Mucosa of descending colon (tissue), 3 donors: ENCODE data around the gene ASB7. TPM values are rescaled to one million over a fixed set of nuclear protein-coding genes. Genes with fewer than 3 reads are reported as not detected.

Experiments used
- ATAC-seq: fragments of 200-7000 bp; cut with Tn5 transposase; one replicate; pipeline ENCODE4 v1.9.1; 2020; ENCODE audit warnings: mild to moderate bottlenecking, moderate library complexity
- DNase-seq, 3 donors: peaks; one replicate each; pipeline ENCODE4 v3.0.0-alpha.2; 2020
- H3K36me3 ChIP-seq: fragments of 200-600 bp; one replicate; pipeline ENCODE4 v1.8.0; 2021; ENCODE audit warnings: low read depth, mild to moderate bottlenecking
- H3K4me1 ChIP-seq: fragments of 200-600 bp; one replicate; pipeline ENCODE4 v1.8.0; 2021; ENCODE audit warnings: low read depth, mild to moderate bottlenecking
- H3K4me3 ChIP-seq: fragments of 200-600 bp; one replicate; pipeline ENCODE4 v1.8.0; 2021; ENCODE audit warnings: mild to moderate bottlenecking
- H3K9me3 ChIP-seq: fragments of 200-600 bp; one replicate; pipeline ENCODE4 v1.8.0; 2021; ENCODE audit warnings: mild to moderate bottlenecking
- intact Hi-C, 2 donors: fragments of 100-400 bp; cut with DNase I in 1 of 2; cut with micrococcal nuclease in 1 of 2; formaldehyde crosslinking; loops; one replicate each; pipeline versions ENCODE4 v1.11.0 to v1.11.1; 2022; cut with DNase I, micrococcal nuclease
- total RNA-seq, 3 donors: library from RNA; stranded (reverse); fragmentation: NEBNext Ultra II Directional in 2 of 3; extraction: Animal tissue kit (Norgen Biotek cat#: 25700) in 2 of 3; gene quantifications; one replicate each; pipeline versions ENCODE4 v1.2.1 to v1.2.4, GENCODE V29; 2021 to 2023
- TF ChIP-seq, protein P1 (sequence below): fragments of 200-600 bp; IDR thresholded peaks from one replicate; pipeline ENCODE4 v1.8.0; 2022; ENCODE audit warnings: antibody characterized with exemption, mild to moderate bottlenecking
- donor health status: DM: no; HTN: no; CAD: no; lungs with moderate emphysema.
- donor health status: DM: no; HTN: no; CAD: no.
- donor health status: DM: no; HTN: yes; CAD: no.

The ASB7 gene
- total RNA-seq, 3 donors from 2014 or later, result 20.1 to 23.5 (median 22.2) TPM

DNA sequence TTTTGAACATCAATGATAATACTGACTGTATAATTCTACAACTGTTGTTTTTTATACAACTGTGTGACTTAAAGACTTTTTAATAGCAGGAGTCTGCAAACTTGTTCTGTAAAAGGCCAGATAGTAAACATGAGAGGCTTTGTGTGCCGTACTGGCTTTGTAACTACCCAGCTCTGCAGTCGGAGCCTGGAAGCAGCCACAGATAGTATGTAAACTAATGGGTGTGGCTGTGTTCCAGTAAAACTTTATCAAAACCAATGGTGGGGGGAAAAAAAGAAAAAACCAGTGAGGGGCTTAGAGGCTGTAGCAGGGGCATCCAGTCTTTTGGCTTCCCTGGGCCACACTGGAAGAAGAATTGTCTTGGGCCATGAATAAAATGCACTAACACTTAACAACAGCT is 11.9 kb downstream of the ASB7 start:
- TF ChIP-seq, protein P1, sequence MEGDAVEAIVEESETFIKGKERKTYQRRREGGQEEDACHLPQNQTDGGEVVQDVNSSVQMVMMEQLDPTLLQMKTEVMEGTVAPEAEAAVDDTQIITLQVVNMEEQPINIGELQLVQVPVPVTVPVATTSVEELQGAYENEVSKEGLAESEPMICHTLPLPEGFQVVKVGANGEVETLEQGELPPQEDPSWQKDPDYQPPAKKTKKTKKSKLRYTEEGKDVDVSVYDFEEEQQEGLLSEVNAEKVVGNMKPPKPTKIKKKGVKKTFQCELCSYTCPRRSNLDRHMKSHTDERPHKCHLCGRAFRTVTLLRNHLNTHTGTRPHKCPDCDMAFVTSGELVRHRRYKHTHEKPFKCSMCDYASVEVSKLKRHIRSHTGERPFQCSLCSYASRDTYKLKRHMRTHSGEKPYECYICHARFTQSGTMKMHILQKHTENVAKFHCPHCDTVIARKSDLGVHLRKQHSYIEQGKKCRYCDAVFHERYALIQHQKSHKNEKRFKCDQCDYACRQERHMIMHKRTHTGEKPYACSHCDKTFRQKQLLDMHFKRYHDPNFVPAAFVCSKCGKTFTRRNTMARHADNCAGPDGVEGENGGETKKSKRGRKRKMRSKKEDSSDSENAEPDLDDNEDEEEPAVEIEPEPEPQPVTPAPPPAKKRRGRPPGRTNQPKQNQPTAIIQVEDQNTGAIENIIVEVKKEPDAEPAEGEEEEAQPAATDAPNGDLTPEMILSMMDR, result no peak
- no peak overlapping the region for H3K4me3 ChIP-seq
- peak; percentile 70 for ATAC-seq
- no peaks in the 10 kb centered on the region for H3K9me3 ChIP-seq
- DNase-seq, result peak in 1 of 3 donors; percentile 42
- H3K4me1 ChIP-seq, result peaks cover 37% of the 10 kb centered on the region
- no peaks in the 10 kb centered on the region for H3K36me3 ChIP-seq
- intact Hi-C loops, result no loop called here

DNA sequence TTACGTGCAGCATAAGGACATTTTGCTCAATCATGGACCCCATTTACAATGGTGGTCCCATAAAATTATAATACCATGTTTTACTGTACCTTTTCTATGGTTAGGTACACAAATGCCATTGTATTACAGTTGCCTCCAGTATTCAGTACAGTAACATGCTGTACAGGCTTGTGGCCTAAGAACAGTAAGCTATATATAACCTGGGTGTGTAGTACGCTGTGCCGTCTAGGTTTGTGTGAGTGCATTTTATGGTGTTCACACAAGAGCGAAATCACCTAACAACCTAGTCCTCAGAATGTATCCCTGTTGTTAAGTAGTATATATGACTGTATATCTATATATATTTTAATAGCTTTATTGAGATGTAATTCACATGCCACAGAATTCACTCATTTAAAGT is 12.5 kb downstream of the ASB7 start:
- DNase-seq (peak in 1 of 3 donors; percentile 53), ATAC-seq (peak; percentile 94)
- no peaks in the 10 kb centered on the region for H3K36me3 ChIP-seq
- no peaks in the 10 kb centered on the region for H3K9me3 ChIP-seq
- intact Hi-C loops, result no loop called here
- TF ChIP-seq, protein P1, result no peak
- H3K4me1 ChIP-seq, result peaks cover 37% of the 10 kb centered on the region
- no peak overlapping the region for H3K4me3 ChIP-seq

DNA sequence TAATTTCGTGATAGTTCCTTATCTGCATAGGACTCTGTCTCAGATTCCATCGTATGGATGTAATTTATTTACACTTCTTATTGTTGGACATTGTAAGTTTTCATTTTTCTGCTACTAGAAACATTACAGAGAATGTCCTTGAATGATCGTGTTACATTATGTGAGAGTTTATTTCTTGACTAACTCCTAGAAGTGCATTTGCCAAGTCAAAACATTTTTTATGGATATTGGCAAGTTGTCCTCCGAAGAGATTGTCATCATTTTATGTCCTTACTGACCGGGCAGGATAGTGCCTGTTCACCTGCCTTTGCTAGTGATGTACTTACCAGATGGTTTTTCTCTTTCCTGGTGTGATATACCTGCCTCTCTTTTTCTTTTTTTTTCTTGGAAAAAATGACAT is 13.4 kb downstream of the ASB7 start:
- Histone ChIP-seq H3K36me3 (no peaks in the 10 kb centered on the region), H3K4me1 (peaks cover 37% of the 10 kb centered on the region), H3K9me3 (no peaks in the 10 kb centered on the region), H3K4me3 (no peak overlapping the region)
- ATAC-seq (peak; percentile 52), DNase-seq (no peak)
- TF ChIP-seq, protein P1, result no peak
- intact Hi-C loops, result no loop called here

DNA sequence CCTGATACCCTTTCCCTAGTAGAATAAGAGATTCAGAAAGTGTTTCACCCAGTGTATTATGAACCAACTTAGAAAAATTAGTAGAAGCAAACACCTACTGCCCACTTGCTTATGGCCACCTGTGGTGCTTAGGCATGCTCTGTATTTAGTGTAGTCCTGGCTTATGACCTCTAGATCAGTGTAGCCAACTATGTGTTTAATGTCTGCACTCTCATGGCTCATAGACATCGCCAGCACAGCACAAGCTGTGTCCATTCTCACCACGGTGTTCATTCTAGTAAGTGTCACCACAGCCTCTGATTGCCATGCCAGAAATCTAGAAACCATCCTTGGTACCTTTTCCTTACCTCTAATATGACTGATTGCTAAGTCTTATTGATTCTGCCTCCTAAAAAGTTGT is 14.3 kb downstream of the ASB7 start:
- no peak for ATAC-seq
- no peak for DNase-seq
- Histone ChIP-seq H3K36me3 (no peaks in the 10 kb centered on the region), H3K9me3 (no peaks in the 10 kb centered on the region), H3K4me1 (peaks cover 37% of the 10 kb centered on the region), H3K4me3 (no peak overlapping the region)
- TF ChIP-seq, protein P1, result no peak
- intact Hi-C loops, result no loop called here

DNA sequence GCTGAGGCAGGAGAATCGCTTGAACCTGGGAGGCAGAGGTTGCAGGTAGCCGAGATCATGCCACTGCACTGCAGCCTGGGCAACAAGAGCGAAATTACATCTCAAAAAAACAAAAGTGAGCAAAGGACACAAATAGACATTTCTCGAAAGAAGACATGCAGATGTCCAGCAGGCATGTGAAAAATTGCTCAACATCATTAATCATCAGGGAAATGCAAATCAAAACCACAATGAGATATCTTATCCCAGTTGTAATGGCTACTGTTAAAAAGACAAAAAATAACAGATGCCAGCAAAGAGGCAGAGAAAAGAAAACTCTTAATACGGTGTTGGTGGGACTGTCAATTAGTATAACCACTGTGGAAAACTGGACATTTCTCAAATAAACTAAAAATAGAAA is 20.9 kb downstream of the ASB7 start:
- no peak for ATAC-seq
- TF ChIP-seq, protein P1, result no peak
- intact Hi-C loops, result loop anchor here in 1 of 2 donors (10.0 kb wide), 1 partner anchor 252 kb away; the partner anchor contains the start of gene ALDH1A3

More for the DNA sequence above, 20.9 kb downstream of the ASB7 start:
- Histone ChIP-seq H3K9me3 (no peaks in the 10 kb centered on the region), H3K4me1 (no peaks in the 10 kb centered on the region), H3K36me3 (no peaks in the 10 kb centered on the region), H3K4me3 (no peak overlapping the region)
- no peak for DNase-seq
